ENCODE measurements around the gene DNAH9. TPM values are rescaled to one million over a fixed set of nuclear protein-coding genes. Genes with fewer than 3 reads are reported as not detected.

Gene DNAH9
- polyA plus RNA-seq, 2 of the 4 experiments (the other 2 are of a cell fraction): 0.03 to 0.04 TPM

GRCh38 chr17:11608396-11608795 is 10.1 kb downstream of the DNAH9 start:
- CTCF ChIA-PET: no interaction called here
- Histone ChIP-seq H3K4me2 (peak overlapping the region; percentile 71), H3K27ac (no peak overlapping the region), H3K4me1 (peaks cover 13% of the 10 kb centered on the region; the same call in 2 of the 3 replicates), H3K4me3 (0 out of 3 replicates have a peak overlapping the region, but pooled peaks have one; percentile 21), H3K9me3 (no peaks in the 10 kb centered on the region)
- TF ChIP-seq POLR2AphosphoS2 (conservative IDR thresholded peaks at IDR 0.05; ENCODE audit: low read length) (no peak), MYC (IDR thresholded peaks at IDR 0.05; ENCODE audit: borderline replicate concordance, low read length) (no peak), EHMT2 (IDR thresholded peaks at IDR 0.05; ENCODE audit: low read depth) (no peak), GATA3 (IDR thresholded peaks at IDR 0.05; ENCODE audit: borderline replicate concordance) (no peak), USF2 (IDR thresholded peaks at IDR 0.05) (no peak), RARB (CRISPR knock-in tag; IDR thresholded peaks at IDR 0.05) (no peak), RFX5 (IDR thresholded peaks at IDR 0.05) (no peak), JUNB (IDR thresholded peaks at IDR 0.05) (no peak), HOXA7 (CRISPR knock-in tag; IDR thresholded peaks at IDR 0.05) (no peak)
- DNase-seq (ENCODE audit: low read depth in 1 of 2, low spot score in 1 of 2) (peak in 1 of 2 experiments; percentile 62), FAIRE-seq (no peak), ATAC-seq (peak; percentile 63 to 84)
- 0% methylated on average over 6 of the region's 6 CpGs for WGBS (ENCODE audit: missing lambda C conversion rate)
- POLR2A ChIA-PET: interaction anchor here (0.9 kb wide), 1 partner anchor 389 kb away, joined by 4 read pairs; the partner anchor contains the start of gene ZNF18

GRCh38 chr17:11610999-11611566 is 12.8 kb downstream of the DNAH9 start:
- H3K4me3 ChIP-seq: no peak overlapping the region
- H3K4me1 ChIP-seq: peaks cover 13% of the 10 kb centered on the region; the same call in 2 of the 3 replicates
- POLR2A ChIA-PET: no interaction called here
- CTCF ChIA-PET: interaction anchor here (0.7 to 3.2 kb wide), 2 partner anchors 19 to 33 kb away, joined by 3 to 15 read pairs; no protein-coding TSS in a partner anchor
- WGBS (ENCODE audit: missing lambda C conversion rate): 34% methylated on average over 6 of the region's 6 CpGs
- no peak overlapping the region for H3K4me2 ChIP-seq
- no peak for ATAC-seq
- no peak for FAIRE-seq
- no peak overlapping the region for H3K27ac ChIP-seq
- no peaks in the 10 kb centered on the region for H3K9me3 ChIP-seq
- TF ChIP-seq CTCF (IDR thresholded peaks at IDR 0.05) (no peak), ATOH8 (CRISPR knock-in tag; IDR thresholded peaks at IDR 0.05; ENCODE audit: low read depth) (no peak), CHD4 (IDR thresholded peaks at IDR 0.05; ENCODE audit: borderline replicate concordance) (no peak), HOXB5 (CRISPR knock-in tag; IDR thresholded peaks at IDR 0.05) (no peak), BHLHE40 (IDR thresholded peaks at IDR 0.05; ENCODE audit: low read depth, low read length) (no peak), HOXB13 (CRISPR knock-in tag; IDR thresholded peaks at IDR 0.05; ENCODE audit: low read depth) (no peak), PHF8 (IDR thresholded peaks at IDR 0.05; ENCODE audit: borderline replicate concordance, low read depth) (no peak), KDM5A (IDR thresholded peaks at IDR 0.05) (no peak), MYC (IDR thresholded peaks at IDR 0.05; ENCODE audit: borderline replicate concordance, low read length) (no peak), ELK1 (IDR thresholded peaks at IDR 0.05; ENCODE audit: low read depth, low read length) (no peak), CBX8 (IDR thresholded peaks at IDR 0.05) (no peak), RNF2 (IDR thresholded peaks at IDR 0.05; ENCODE audit: borderline replicate concordance, low read depth) (no peak), PBX3 (IDR thresholded peaks at IDR 0.05) (no peak)
- DNase-seq (ENCODE audit: low read depth in 1 of 2, low spot score in 1 of 2): no peak
